Measurements from ENCODE around the gene SORL1. TPM values are rescaled to one million over a fixed set of nuclear protein-coding genes. Genes with fewer than 3 reads are reported as not detected.

Gene SORL1
- total and polyA plus RNA-seq, 9 of the 15 experiments (the other 6 are each of a cell fraction or from before 2014, with no cell fraction given): 0.01 to 0.66 TPM; not detected in 7

GRCh38 chr11:121561716-121562115 lies 109.6 kb downstream of the SORL1 start (continued):
- TF ChIP-seq ZNF318 (IDR thresholded peaks at IDR 0.05; ENCODE audit: borderline replicate concordance in 1 of 2, low read depth in 1 of 2): no peak
- no peak for TF ChIP-seq SP2 (IDR thresholded peaks at IDR 0.05; ENCODE audit: extremely low read depth, low read depth, low read length, poor library complexity, severe bottlenecking)
- no peak for TF ChIP-seq RBFOX2 (IDR thresholded peaks at IDR 0.05; ENCODE audit: low read depth, low read length)
- TF ChIP-seq MEF2D (tag; conservative IDR thresholded peaks at IDR 0.05; ENCODE audit: low read depth): no peak
- no peak for TF ChIP-seq ZNF583 (CRISPR knock-in tag; IDR thresholded peaks at IDR 0.05)
- TF ChIP-seq BRF1 (IDR thresholded peaks at IDR 0.05; ENCODE audit: borderline replicate concordance, extremely low read depth, insufficient read length): no peak
- TF ChIP-seq, protein P1, sequence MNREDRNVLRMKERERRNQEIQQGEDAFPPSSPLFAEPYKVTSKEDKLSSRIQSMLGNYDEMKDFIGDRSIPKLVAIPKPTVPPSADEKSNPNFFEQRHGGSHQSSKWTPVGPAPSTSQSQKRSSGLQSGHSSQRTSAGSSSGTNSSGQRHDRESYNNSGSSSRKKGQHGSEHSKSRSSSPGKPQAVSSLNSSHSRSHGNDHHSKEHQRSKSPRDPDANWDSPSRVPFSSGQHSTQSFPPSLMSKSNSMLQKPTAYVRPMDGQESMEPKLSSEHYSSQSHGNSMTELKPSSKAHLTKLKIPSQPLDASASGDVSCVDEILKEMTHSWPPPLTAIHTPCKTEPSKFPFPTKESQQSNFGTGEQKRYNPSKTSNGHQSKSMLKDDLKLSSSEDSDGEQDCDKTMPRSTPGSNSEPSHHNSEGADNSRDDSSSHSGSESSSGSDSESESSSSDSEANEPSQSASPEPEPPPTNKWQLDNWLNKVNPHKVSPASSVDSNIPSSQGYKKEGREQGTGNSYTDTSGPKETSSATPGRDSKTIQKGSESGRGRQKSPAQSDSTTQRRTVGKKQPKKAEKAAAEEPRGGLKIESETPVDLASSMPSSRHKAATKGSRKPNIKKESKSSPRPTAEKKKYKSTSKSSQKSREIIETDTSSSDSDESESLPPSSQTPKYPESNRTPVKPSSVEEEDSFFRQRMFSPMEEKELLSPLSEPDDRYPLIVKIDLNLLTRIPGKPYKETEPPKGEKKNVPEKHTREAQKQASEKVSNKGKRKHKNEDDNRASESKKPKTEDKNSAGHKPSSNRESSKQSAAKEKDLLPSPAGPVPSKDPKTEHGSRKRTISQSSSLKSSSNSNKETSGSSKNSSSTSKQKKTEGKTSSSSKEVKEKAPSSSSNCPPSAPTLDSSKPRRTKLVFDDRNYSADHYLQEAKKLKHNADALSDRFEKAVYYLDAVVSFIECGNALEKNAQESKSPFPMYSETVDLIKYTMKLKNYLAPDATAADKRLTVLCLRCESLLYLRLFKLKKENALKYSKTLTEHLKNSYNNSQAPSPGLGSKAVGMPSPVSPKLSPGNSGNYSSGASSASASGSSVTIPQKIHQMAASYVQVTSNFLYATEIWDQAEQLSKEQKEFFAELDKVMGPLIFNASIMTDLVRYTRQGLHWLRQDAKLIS (CRISPR knock-in tag; IDR thresholded peaks at IDR 0.05): no peak
- no peak for TF ChIP-seq SRSF7 (optimal IDR thresholded peaks at IDR 0.05; ENCODE audit: low read depth, low read length)
- TF ChIP-seq ZNF589 (CRISPR knock-in tag; IDR thresholded peaks at IDR 0.05; ENCODE audit: low read depth): no peak
- TF ChIP-seq SFPQ (IDR thresholded peaks at IDR 0.05; ENCODE audit: low read depth, low read length): no peak
- TF ChIP-seq ESRRB (CRISPR knock-in tag; IDR thresholded peaks at IDR 0.05; ENCODE audit: borderline replicate concordance): no peak
